ENCODE data around the gene ATP1B2.

Gene ATP1B2

GRCh38 chr17:7685533-7686221 lies 35.0 kb downstream of the ATP1B2 start:
- peak; percentile 95 for DNase-seq (ENCODE audit: low spot score)

GRCh38 chr17:7686222-7687071 lies 35.7 kb downstream of the ATP1B2 start:
- peak; percentile 85 for DNase-seq (ENCODE audit: low spot score)

GRCh38 chr17:7687072-7687907 lies 36.6 kb downstream of the ATP1B2 start, which contains the start of gene TP53:
TSS of gene TP53 (minus strand) at chr17:7687490. CDS start at chr17:7676594, 10,896 bp downstream.
- DNase-seq (ENCODE audit: low spot score): peak; percentile 93

GRCh38 chr17:7687908-7688807 lies 37.4 kb downstream of the ATP1B2 start, which contains the start of gene WRAP53:
TSS of gene WRAP53 (plus strand) at chr17:7688477. CDS start at chr17:7688649, 172 bp downstream.
- DNase-seq (ENCODE audit: low spot score): peak; percentile 99

- no peak for DNase-seq (ENCODE audit: low spot score)
These were observed 38.1 kb downstream of the ATP1B2 start for GRCh38 chr17:7688808-7689316.

GRCh38 chr17:7695586-7695985 lies 44.9 kb downstream of the ATP1B2 start:
- no peak for DNase-seq (ENCODE audit: low spot score)

- DNase-seq (ENCODE audit: low spot score): no peak
These were observed 47.3 kb downstream of the ATP1B2 start for GRCh38 chr17:7697828-7698588.

GRCh38 chr17:7700510-7700909 lies 49.8 kb downstream of the ATP1B2 start:
- DNase-seq (ENCODE audit: low spot score): no peak

- no peak for DNase-seq (ENCODE audit: low spot score)
These were observed 51.0 kb downstream of the ATP1B2 start for GRCh38 chr17:7701681-7702080.

GRCh38 chr17:7702776-7703175 lies 52.0 kb downstream of the ATP1B2 start:
- DNase-seq (ENCODE audit: low spot score): no peak

GRCh38 chr17:7703584-7704479 lies 53.1 kb downstream of the ATP1B2 start:
- peak; percentile 55 for DNase-seq (ENCODE audit: low spot score)

GRCh38 chr17:7704601-7705268 lies 54.0 kb downstream of the ATP1B2 start, which contains the start of gene EFNB3:
TSS of gene EFNB3 (plus strand) at chr17:7705202. CDS start at chr17:7705599, 397 bp downstream.
- DNase-seq (ENCODE audit: low spot score): peak; percentile 58

GRCh38 chr17:7705269-7706255 lies 54.8 kb downstream of the ATP1B2 start:
- DNase-seq (ENCODE audit: low spot score): no peak

- DNase-seq (ENCODE audit: low spot score): no peak
These were observed 56.1 kb downstream of the ATP1B2 start for GRCh38 chr17:7706631-7707354.

Measured in SW480 (cell line).